KMS-11 (cell line): ENCODE results near the gene VAV1.
"Not testable (repeated sequence)": the region's sequence is repeated elsewhere in the genome, so short reads cannot be mapped to it uniquely, and the experiment has no call there.

Source experiments
- H2AFZ ChIP-seq: fragments of 200-600 bp; sonication (generic); 2 replicates; pipeline ENCODE4 v1.6.1; 2016; ENCODE audit warnings: antibody characterized with exemption, mixed run types, low read depth
- H3K27ac ChIP-seq: fragments of 200-600 bp; sonication (generic); 2 replicates; pipeline ENCODE4 v1.6.1; 2016; ENCODE audit warnings: mild to moderate bottlenecking, mixed run types
- H3K27me3 ChIP-seq: fragments of 200-600 bp; sonication (generic); 2 replicates; pipeline ENCODE4 v1.6.1; 2017; ENCODE audit warnings: mild to moderate bottlenecking, low read depth, mixed run types, moderate library complexity; ENCODE audit not compliant: insufficient read depth
- H3K36me3 ChIP-seq: fragments of 200-600 bp; sonication (generic); 2 replicates; pipeline ENCODE4 v1.6.1; 2017; ENCODE audit warnings: mild to moderate bottlenecking, mixed run types; ENCODE audit not compliant: insufficient read depth
- H3K4me1 ChIP-seq: fragments of 200-600 bp; sonication (generic); 2 replicates; pipeline ENCODE4 v1.6.1; 2016; ENCODE audit warnings: mild to moderate bottlenecking, low read depth, mixed run types; ENCODE audit not compliant: poor library complexity, severe bottlenecking
- H3K4me2 ChIP-seq: fragments of 200-600 bp; sonication (generic); 2 replicates; pipeline ENCODE4 v1.7.0; 2016; ENCODE audit warnings: mild to moderate bottlenecking, mixed run types
- H3K4me3 ChIP-seq: fragments of 200-600 bp; sonication (generic); IDR thresholded peaks from 2 replicates; pipeline ENCODE4 v1.6.1; 2017; ENCODE audit warnings: low read depth, low read length, mixed read lengths; ENCODE audit not compliant: insufficient read depth
- H3K79me2 ChIP-seq: fragments of 200-600 bp; sonication (generic); 2 replicates; pipeline ENCODE4 v1.6.1; 2016; ENCODE audit warnings: low read depth, mixed run types; ENCODE audit not compliant: insufficient read depth
- H3K9ac ChIP-seq: fragments of 200-600 bp; sonication (generic); 2 replicates; pipeline ENCODE4 v1.6.1; 2016; ENCODE audit warnings: mild to moderate bottlenecking, mixed run types
- H4K20me1 ChIP-seq: fragments of 200-600 bp; sonication (generic); 2 replicates; pipeline ENCODE4 v1.6.1; 2016; ENCODE audit warnings: mild to moderate bottlenecking, mixed run types; ENCODE audit not compliant: insufficient read depth
- CTCF ChIP-seq: fragments of 200-600 bp; sonication (generic); conservative IDR thresholded peaks from 2 replicates; pipeline ENCODE4 v1.6.1; 2017; ENCODE audit warnings: low read depth, mild to moderate bottlenecking, antibody characterized with exemption, low read length, moderate library complexity, mixed read lengths

The VAV1 gene

GRCh38 chr19:6826281-6826920, 53.9 kb downstream of the VAV1 start:
- H3K27me3 ChIP-seq: no peaks in the 10 kb centered on the region
- H2AFZ ChIP-seq: no peak overlapping the region
- H3K4me1 ChIP-seq: no peaks in the 10 kb centered on the region
- no peak overlapping the region for H3K4me2 ChIP-seq
- H3K36me3 ChIP-seq: no peaks in the 10 kb centered on the region
- no peak overlapping the region for H3K9ac ChIP-seq
- no peak overlapping the region for H3K27ac ChIP-seq
- H3K4me3 ChIP-seq: no peak overlapping the region
- H4K20me1 ChIP-seq: no peaks in the 10 kb centered on the region
- no peak for TF ChIP-seq CTCF
- no peaks in the 10 kb centered on the region for H3K79me2 ChIP-seq

- H3K79me2 ChIP-seq: no peaks in the 10 kb centered on the region
- no peak overlapping the region for H3K9ac ChIP-seq
- no peak overlapping the region for H3K4me2 ChIP-seq
- no peak for TF ChIP-seq CTCF
- no peaks in the 10 kb centered on the region for H3K36me3 ChIP-seq
- no peak overlapping the region for H3K4me3 ChIP-seq
- H4K20me1 ChIP-seq: no peaks in the 10 kb centered on the region
- H3K4me1 ChIP-seq: no peaks in the 10 kb centered on the region
- no peak overlapping the region for H3K27ac ChIP-seq
- H2AFZ ChIP-seq: no peak overlapping the region
- H3K27me3 ChIP-seq: no peaks in the 10 kb centered on the region
Observed at GRCh38 chr19:6828306-6828697, 55.8 kb downstream of the VAV1 start.

GRCh38 chr19:6828698-6829633, 56.5 kb downstream of the VAV1 start:
- H3K27ac ChIP-seq: no peak overlapping the region
- TF ChIP-seq CTCF: no peak
- H4K20me1 ChIP-seq: no peaks in the 10 kb centered on the region
- no peaks in the 10 kb centered on the region for H3K36me3 ChIP-seq
- H3K27me3 ChIP-seq: no peaks in the 10 kb centered on the region
- no peaks in the 10 kb centered on the region for H3K79me2 ChIP-seq
- no peak overlapping the region for H2AFZ ChIP-seq
- H3K9ac ChIP-seq: no peak overlapping the region
- H3K4me3 ChIP-seq: no peak overlapping the region
- H3K4me1 ChIP-seq: no peaks in the 10 kb centered on the region
- H3K4me2 ChIP-seq: no peak overlapping the region

GRCh38 chr19:6829829-6830228, 57.3 kb downstream of the VAV1 start:
- H3K4me3 ChIP-seq, H3K9ac ChIP-seq, H3K36me3 ChIP-seq, H3K4me2 ChIP-seq, H4K20me1 ChIP-seq, H2AFZ ChIP-seq, H3K4me1 ChIP-seq, H3K27ac ChIP-seq, H3K79me2 ChIP-seq, H3K27me3 ChIP-seq: not testable (repeated sequence)

DNA sequence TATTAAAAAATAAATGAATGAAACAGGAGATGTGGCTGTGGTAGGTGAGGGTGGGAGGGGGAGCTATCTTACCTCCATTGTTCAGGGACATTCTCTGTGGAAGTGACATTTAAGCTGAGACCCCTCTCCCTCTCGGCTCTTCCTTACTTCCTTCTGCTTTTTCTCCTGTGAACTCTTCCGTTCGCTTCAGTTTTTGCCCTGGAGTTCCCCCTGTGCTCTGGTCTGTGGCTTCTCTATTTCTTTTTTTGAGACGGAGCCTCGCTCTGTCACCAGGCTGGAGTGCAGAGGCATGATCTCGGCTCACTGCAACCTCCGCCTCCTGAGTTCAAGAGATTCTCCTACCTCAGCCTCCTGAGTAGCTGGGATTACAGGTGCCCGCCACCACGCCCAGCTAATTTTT, 58.6 kb downstream of the VAV1 start:
- H3K79me2 ChIP-seq, H3K36me3 ChIP-seq, H3K4me2 ChIP-seq, H2AFZ ChIP-seq, H3K4me3 ChIP-seq, H4K20me1 ChIP-seq, H3K27ac ChIP-seq, H3K27me3 ChIP-seq, H3K9ac ChIP-seq, H3K4me1 ChIP-seq: not testable (repeated sequence)
